Activated T-cell treated with anti-CD3 and anti-CD28 coated beads for 1 hour (primary cell): Measurements from ENCODE around the gene AP1S1.
"Not testable (repeated sequence)": the region's sequence is repeated elsewhere in the genome, so short reads cannot be mapped to it uniquely, and the experiment has no call there.

ENCODE experiments used
- DNase-seq: peaks from one replicate; pipeline ENCODE4 v3.0.0-alpha.2; 2020; ENCODE audit warnings: low read depth

The AP1S1 gene

GRCh38 chr7:101201695-101202602 is 47.7 kb downstream of the AP1S1 start:
- DNase-seq = no peak

DNA sequence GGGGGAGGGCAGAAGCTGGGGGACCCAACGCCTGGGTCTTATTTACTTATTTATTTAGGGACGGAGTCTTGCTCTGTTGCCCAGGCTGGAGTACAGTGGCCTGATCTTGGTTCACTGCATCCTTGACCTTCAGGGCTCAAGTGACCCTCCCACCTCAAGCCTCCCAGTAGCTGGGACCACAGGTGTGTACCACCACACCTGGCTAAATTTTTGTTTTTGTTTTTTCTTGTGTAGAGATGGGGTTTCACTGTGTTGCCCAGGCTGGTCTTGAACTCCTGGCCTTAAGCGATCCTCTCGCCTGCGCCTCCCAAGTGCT is 48.3 kb downstream of the AP1S1 start:
- no peak for DNase-seq

DNA sequence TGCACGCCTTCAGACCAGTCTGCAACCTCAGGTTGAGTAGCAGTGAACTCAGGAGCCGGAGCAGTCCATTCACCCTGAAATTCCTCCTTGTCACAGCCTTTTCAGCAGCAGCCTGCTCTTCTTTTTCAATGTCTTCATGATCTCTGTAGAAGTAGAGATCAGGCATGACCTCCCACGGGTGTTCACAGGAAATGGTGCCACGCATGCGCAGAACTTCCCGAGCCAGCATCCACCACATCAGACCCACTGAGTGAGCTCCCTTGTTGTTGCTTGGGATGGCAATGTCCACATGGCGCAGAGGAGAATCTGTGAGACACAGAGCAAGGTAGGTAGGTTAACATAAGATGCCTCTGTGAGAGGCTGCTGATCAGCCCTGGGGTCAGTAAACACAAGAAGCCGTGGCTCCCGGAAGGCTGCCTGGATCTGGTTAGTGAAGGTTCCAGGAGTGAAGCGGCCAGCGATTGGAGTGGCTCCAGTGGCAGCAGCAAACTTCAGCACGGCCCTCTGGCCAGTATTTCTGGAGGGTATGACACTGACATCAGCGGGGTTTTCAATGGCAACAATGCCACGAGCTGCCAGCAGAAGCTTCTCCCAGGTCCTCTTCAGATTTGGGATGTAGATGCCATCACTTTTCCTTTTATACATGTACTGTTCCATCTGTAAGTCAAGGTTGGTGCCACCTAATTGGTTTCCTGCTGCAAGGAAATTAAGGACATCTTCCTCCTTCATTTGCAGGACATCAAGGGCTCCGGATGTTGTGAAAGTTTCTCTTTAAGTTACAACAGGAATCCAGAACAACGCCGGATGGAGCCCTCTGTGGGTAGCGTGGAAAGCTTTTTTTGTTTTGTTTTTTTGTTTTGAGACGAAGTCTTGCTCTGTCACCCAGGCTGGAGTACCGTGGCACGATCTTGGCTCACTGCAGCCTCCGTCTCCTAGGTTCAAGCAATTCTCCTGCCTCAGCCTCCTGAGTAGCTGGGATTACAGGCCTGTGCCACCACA is 49.8 kb downstream of the AP1S1 start:
- not testable (repeated sequence) for DNase-seq

DNA sequence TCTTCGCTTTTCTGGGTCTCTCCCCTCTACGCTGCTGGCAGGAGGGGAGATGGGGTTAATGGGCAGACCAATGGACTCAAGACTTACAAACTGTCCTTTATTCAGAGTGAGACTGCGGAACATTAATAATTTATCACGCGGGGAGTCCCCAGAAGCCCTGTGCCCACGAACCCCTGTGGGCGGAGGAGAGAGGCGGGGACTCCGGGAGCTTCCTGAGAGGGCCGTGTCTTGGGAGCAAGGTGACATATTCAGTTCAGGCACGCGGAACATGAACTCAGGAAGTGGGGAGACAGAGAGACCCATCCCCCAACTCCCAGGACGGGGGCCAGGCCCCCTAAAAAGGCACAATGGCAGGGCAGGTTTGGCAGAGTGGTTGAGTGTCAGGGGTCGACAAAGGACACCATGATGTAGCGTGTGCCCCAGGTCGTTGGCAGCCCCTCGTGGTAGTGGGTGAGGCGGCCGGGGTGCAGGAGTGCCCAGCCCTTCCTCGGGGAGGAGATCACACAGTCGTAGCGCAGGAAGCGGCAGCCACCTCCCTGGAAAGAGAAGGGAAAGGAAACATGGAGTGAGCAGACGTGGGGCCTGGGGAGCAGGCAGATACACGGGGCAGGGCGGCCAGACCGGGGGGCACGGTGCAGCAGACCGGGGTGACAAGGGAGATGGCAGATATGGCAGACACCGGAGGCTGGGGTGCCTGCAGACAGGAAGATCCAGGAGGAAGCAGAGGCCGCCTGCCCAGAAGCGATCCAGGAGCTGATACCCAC is 51.8 kb downstream of the AP1S1 start:
- DNase-seq = no peak

- DNase-seq = no peak
Measured at GRCh38 chr7:101206665-101207042, 52.4 kb downstream of the AP1S1 start.

- no peak for DNase-seq
Measured at GRCh38 chr7:101207459-101207858, 53.2 kb downstream of the AP1S1 start.

GRCh38 chr7:101208794-101209193 is 54.5 kb downstream of the AP1S1 start:
- no peak for DNase-seq

DNA sequence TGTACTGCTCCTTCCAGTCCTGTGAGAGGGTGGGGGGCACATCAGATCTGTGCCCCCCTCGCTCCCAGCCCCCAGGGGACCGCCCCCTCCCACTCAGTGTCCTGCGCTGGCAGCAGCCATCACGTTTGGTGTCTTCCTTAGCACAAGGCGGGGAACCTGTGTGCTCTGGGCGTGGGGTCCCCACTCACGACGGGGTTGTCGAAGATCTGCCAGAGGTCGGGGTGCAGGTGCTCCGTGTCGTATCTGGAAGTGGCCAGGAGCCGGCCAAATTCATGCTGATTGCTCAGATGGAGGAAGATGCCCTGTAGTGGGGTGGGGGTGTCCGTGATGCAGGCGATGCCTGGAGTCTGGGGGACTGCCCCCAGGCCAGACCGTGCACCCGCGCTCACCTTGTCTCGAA is 55.9 kb downstream of the AP1S1 start:
- no peak for DNase-seq
